Nephron (organoid): ENCODE results near the gene HPN.

Experiments used
- H3K27ac Mint-ChIP-seq, 3 experiments: 2 replicates each; pipeline ENCODE4 v1.8.0; 2020; ENCODE audit warnings: mixed read lengths in 3 of 3, mild to moderate bottlenecking in 2 of 3, moderate library complexity in 1 of 3
- H3K27me3 Mint-ChIP-seq: 2 replicates; pipeline ENCODE4 v1.8.0; 2021; ENCODE audit warnings: low read depth, mild to moderate bottlenecking, moderate library complexity, mixed read lengths
- H3K36me3 Mint-ChIP-seq: 2 replicates; pipeline ENCODE4 v1.8.0; 2020; ENCODE audit warnings: low read depth, mixed read lengths
- H3K4me1 Mint-ChIP-seq: 2 replicates; pipeline ENCODE4 v1.8.0; 2020; ENCODE audit warnings: mixed read lengths
- H3K4me3 Mint-ChIP-seq, 3 experiments: 2 replicates each; pipeline ENCODE4 v1.8.0; 2020; ENCODE audit warnings: mild to moderate bottlenecking in 3 of 3, mixed read lengths in 3 of 3, moderate library complexity in 2 of 3
- H3K9me3 Mint-ChIP-seq: 2 replicates; pipeline ENCODE4 v1.8.0; 2020; ENCODE audit warnings: mixed read lengths
- TF ChIP-seq, protein P1 (sequence below), 3 experiments: fragments of 200-600 bp; sonication (generic); IDR thresholded peaks; one replicate each; pipeline ENCODE4 v1.5.0; 2021; ENCODE audit warnings: antibody characterized with exemption in 3 of 3; ENCODE audit not compliant: unreplicated experiment in 3 of 3

Gene HPN

DNA sequence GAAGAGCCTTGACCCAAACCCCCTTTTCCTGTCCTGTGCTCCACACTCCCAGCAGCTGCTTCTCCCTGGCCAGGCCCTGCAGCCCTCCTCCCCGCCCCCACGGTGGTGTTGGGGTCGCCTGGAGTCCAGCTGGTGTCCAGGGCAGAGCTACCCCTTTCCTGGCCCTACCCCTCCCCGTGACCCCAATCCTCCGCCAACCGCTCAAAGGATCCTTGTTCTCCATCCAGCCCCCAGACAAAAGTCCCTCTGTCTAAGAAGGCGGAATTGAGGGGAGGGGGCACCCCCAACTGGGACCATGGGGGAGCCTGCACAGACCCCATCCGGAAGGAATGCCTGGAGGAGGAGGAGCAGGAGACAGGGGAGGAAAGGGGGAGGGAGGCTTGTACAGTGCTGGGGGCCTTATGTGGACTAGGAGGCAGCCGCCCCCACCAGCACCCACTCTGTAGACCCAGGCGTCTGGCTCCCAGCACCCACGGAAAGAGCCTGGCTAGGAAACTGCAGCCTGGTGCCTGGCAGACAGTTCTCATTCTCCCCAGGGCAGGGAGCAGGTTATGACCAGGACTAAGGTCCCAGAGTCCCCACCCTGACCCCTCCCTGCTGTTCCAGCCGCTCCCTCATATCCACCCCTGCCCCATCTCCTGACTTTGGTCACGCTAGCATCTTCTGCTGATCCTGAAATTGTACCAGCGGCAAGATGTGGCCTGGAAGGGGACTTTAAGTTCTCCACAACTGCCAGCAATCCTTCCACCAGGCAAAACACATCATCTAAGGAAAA lies 73.8 kb downstream of the HPN start, which contains the start of gene FXYD3:
Gene FXYD3 (plus strand): TSS at position 647 of the 775 bp plus-strand sequence. CDS start 3,554 bp downstream, outside the sequence.
- TF ChIP-seq, protein P1, sequence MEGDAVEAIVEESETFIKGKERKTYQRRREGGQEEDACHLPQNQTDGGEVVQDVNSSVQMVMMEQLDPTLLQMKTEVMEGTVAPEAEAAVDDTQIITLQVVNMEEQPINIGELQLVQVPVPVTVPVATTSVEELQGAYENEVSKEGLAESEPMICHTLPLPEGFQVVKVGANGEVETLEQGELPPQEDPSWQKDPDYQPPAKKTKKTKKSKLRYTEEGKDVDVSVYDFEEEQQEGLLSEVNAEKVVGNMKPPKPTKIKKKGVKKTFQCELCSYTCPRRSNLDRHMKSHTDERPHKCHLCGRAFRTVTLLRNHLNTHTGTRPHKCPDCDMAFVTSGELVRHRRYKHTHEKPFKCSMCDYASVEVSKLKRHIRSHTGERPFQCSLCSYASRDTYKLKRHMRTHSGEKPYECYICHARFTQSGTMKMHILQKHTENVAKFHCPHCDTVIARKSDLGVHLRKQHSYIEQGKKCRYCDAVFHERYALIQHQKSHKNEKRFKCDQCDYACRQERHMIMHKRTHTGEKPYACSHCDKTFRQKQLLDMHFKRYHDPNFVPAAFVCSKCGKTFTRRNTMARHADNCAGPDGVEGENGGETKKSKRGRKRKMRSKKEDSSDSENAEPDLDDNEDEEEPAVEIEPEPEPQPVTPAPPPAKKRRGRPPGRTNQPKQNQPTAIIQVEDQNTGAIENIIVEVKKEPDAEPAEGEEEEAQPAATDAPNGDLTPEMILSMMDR (IDR thresholded peaks at IDR 0.05; ENCODE audit: unreplicated experiment in 3 of 3) = no peak
- Mint-ChIP-seq H3K36me3 (no peaks in the 10 kb centered on the region), H3K9me3 (no peaks in the 10 kb centered on the region), H3K4me3 (peak within 1 kb of the TSS; percentile 63 to 67 (median 65)), H3K4me1 (peaks cover 13% of the 10 kb centered on the region), H3K27ac (peak within 1 kb of the TSS; percentile 16 to 85 (median 42)), H3K27me3 (peaks cover 12% of the 10 kb centered on the region)
